ENCODE measurements around the gene BCLAF3. TPM values are rescaled to one million over a fixed set of nuclear protein-coding genes. Genes with fewer than 3 reads are reported as not detected.
A peak's percentile ranks its signal among the peaks of the same experiment; 100 is the strongest.

Gene BCLAF3
- 3.3 TPM for polyA plus RNA-seq (2012; ENCODE audit: missing spikeins)

- FAIRE-seq (peak; percentile 85), DNase-seq (ENCODE audit: insufficient read length) (peak; percentile 84)
- TF ChIP-seq POLR2A (IDR thresholded peaks at IDR 0.05; ENCODE audit: low read depth, low read length) = no peak
- TF ChIP-seq POLR2AphosphoS5 (IDR thresholded peaks at IDR 0.05; ENCODE audit: low read depth, low read length) = no peak
- no peak for TF ChIP-seq TAF1 (IDR thresholded peaks at IDR 0.05; ENCODE audit: borderline replicate concordance, low read depth, low read length)
Measured at GRCh38 chrX:19990556-19991349, at the start of gene BCLAF3. Gene BCLAF3 (minus strand): TSS chrX:19991061. CDS start chrX:19970264, 20,797 bp downstream.

DNA sequence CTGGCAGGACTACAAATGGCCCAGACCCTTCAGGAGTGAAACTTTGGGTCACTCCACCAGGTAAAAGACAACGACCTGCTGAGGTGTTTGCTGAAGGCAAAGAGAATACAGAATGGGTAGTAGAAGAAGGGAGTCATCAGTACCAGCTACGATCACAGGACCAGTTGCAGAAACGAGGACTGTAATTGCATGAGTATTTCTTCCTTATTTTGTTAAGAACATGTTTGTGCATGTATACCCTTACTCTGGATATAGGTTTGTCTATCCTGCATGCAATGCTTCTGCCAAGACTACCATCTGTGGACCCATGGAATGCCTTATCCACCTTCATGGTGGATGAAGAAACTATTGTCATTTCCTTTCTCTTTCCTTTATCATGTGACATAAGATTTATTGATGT, 48.1 kb upstream of the BCLAF3 start:
- TF ChIP-seq POLR2AphosphoS5 (IDR thresholded peaks at IDR 0.05; ENCODE audit: low read depth, low read length) (no peak), TAF1 (IDR thresholded peaks at IDR 0.05; ENCODE audit: borderline replicate concordance, low read depth, low read length) (no peak), POLR2A (IDR thresholded peaks at IDR 0.05; ENCODE audit: low read depth, low read length) (no peak)
- FAIRE-seq (peak; percentile 44), DNase-seq (ENCODE audit: insufficient read length) (no peak)

- TF ChIP-seq POLR2A (IDR thresholded peaks at IDR 0.05; ENCODE audit: low read depth, low read length) (no peak), POLR2AphosphoS5 (IDR thresholded peaks at IDR 0.05; ENCODE audit: low read depth, low read length) (no peak), TAF1 (IDR thresholded peaks at IDR 0.05; ENCODE audit: borderline replicate concordance, low read depth, low read length) (no peak)
- no peak for FAIRE-seq
- DNase-seq (ENCODE audit: insufficient read length) = no peak
Measured at GRCh38 chrX:20037186-20037585, 46.3 kb upstream of the BCLAF3 start.

DNA sequence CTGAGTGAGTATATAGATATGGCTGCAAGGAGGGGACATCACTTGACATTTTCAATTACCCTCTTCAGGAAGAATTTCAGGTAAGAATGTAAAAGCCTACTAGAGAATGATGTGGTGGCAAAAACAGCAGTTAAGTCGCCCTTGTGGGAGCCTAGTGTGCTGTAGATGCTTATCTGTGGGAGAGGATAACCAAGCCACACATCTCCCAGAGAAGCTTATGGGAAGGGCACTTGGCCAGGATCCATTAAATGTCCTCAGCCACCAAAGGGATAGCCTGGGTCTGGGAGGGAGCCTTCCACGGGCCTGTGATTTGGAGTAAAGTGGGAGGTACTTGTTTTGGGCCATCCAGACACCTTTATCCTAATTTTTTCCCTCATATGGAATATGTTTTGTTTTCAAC, 41.3 kb upstream of the BCLAF3 start:
- TF ChIP-seq POLR2AphosphoS5 (IDR thresholded peaks at IDR 0.05; ENCODE audit: low read depth, low read length) (no peak), TAF1 (IDR thresholded peaks at IDR 0.05; ENCODE audit: borderline replicate concordance, low read depth, low read length) (no peak), POLR2A (IDR thresholded peaks at IDR 0.05; ENCODE audit: low read depth, low read length) (no peak)
- DNase-seq (ENCODE audit: insufficient read length) = no peak
- no peak for FAIRE-seq

- TF ChIP-seq POLR2AphosphoS5 (IDR thresholded peaks at IDR 0.05; ENCODE audit: low read depth, low read length) (no peak), POLR2A (IDR thresholded peaks at IDR 0.05; ENCODE audit: low read depth, low read length) (no peak), TAF1 (IDR thresholded peaks at IDR 0.05; ENCODE audit: borderline replicate concordance, low read depth, low read length) (no peak)
- FAIRE-seq = no peak
- no peak for DNase-seq (ENCODE audit: insufficient read length)
Measured at GRCh38 chrX:20029728-20030127, 38.9 kb upstream of the BCLAF3 start.

DNA sequence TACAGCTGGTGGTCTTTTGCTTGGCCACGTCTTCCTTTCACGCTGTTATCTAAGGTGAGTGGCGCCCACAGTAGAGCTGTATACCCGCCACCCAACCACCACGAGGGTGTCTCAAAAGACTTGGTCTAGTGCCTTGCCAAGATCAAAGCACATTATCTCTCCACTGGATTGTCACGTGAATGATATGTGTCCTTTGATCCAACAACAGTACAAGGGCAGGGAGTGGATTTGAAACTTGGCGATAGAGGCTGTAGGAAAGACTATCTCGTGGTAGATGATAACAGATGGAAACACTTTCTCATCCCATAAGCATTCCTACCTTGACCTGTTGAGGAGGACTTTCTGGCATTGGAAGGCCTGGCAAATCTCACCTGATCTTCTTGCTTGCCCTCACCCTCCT, 37.7 kb upstream of the BCLAF3 start:
- no peak for TF ChIP-seq TAF1 (IDR thresholded peaks at IDR 0.05; ENCODE audit: borderline replicate concordance, low read depth, low read length)
- no peak for TF ChIP-seq POLR2A (IDR thresholded peaks at IDR 0.05; ENCODE audit: low read depth, low read length)
- TF ChIP-seq POLR2AphosphoS5 (IDR thresholded peaks at IDR 0.05; ENCODE audit: low read depth, low read length) = no peak
- DNase-seq (ENCODE audit: insufficient read length) (no peak), FAIRE-seq (no peak)

DNA sequence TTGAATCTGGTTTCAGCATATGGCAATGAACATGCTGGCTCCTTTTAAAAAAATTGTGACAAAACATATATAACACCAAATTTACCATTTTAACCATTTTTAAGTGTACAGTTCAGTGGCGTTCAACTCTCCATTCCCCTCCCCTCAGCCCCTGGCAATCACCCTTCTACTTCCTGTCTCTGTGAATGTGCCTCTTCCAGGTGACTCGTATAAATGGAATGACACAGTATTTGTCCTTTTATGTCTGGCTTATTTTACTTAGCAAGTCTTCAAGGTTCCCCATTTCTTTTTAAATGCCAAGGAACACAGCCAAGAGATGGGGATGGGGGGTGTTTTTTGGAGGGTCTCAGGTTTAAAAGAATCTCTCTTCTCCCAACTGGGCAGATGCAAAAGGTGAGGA, 35.4 kb upstream of the BCLAF3 start:
- DNase-seq (ENCODE audit: insufficient read length) (no peak), FAIRE-seq (no peak)
- TF ChIP-seq POLR2A (IDR thresholded peaks at IDR 0.05; ENCODE audit: low read depth, low read length) (no peak), TAF1 (IDR thresholded peaks at IDR 0.05; ENCODE audit: borderline replicate concordance, low read depth, low read length) (no peak), POLR2AphosphoS5 (IDR thresholded peaks at IDR 0.05; ENCODE audit: low read depth, low read length) (no peak)

- TF ChIP-seq POLR2AphosphoS5 (IDR thresholded peaks at IDR 0.05; ENCODE audit: low read depth, low read length) = no peak
- TF ChIP-seq TAF1 (IDR thresholded peaks at IDR 0.05; ENCODE audit: borderline replicate concordance, low read depth, low read length) = no peak
- TF ChIP-seq POLR2A (IDR thresholded peaks at IDR 0.05; ENCODE audit: low read depth, low read length) = no peak
- FAIRE-seq (no peak), DNase-seq (ENCODE audit: insufficient read length) (no peak)
Measured at GRCh38 chrX:20019672-20020365, 29.0 kb upstream of the BCLAF3 start.

GRCh38 chrX:20016616-20016945, 25.7 kb upstream of the BCLAF3 start:
- TF ChIP-seq POLR2A (IDR thresholded peaks at IDR 0.05; ENCODE audit: low read depth, low read length) (no peak), POLR2AphosphoS5 (IDR thresholded peaks at IDR 0.05; ENCODE audit: low read depth, low read length) (no peak), TAF1 (IDR thresholded peaks at IDR 0.05; ENCODE audit: borderline replicate concordance, low read depth, low read length) (no peak)
- no peak for FAIRE-seq

DNA sequence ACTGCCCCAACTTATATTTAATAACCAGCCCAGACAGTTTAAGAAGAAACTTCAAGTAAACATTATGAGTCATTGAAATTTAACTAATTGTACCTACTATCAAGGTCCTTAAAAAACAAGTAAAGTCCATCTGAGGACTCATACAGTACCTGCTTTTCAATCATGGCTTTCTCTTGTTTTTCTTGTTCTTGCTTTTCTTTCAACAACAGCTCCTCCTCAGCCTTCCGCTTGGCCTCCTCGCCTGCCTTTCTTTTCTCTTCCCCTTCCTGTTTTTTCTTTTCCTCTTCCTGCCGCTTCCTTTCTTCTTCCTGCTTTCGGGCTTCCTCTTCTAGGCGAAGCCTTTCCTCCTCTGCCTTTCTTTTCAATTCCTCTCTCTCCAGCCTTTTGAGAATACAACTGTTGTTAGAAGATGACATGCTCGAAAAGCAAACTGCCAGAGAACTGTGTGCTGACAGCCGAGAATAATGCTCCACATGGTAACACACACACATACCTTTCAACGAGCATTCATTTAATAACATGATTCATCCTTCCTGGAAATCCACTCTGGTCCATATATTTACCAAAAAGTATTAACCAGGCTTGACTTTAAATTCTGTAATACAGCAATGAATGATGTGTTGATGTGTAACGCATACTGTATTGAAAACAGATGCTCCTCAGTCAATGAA, 25.2 kb upstream of the BCLAF3 start:
- FAIRE-seq (no peak), DNase-seq (ENCODE audit: insufficient read length) (no peak)
- TF ChIP-seq TAF1 (IDR thresholded peaks at IDR 0.05; ENCODE audit: borderline replicate concordance, low read depth, low read length) (no peak), POLR2AphosphoS5 (IDR thresholded peaks at IDR 0.05; ENCODE audit: low read depth, low read length) (no peak), POLR2A (IDR thresholded peaks at IDR 0.05; ENCODE audit: low read depth, low read length) (no peak)

More at GRCh38 chrX:20016616-20016945, 25.7 kb upstream of the BCLAF3 start:
- DNase-seq (ENCODE audit: insufficient read length) = no peak

DNA sequence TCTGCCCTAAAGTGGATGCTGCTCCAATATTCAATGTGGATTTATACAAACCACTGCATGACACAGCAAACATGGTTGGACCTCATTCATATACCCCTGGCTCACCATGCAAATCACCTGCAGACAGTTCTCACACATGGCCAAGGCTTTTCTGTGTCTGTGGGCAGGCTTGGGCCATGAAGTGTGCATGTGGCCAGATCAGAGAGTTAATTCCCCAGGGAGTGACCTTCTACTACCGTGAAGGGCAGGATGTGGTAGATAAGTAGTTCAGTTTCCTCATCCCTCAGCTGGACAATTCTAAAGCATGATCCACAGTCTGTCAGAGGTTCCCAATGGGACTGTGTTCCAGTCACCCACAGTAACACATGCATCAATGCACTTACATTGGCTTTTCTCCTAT, 24.6 kb upstream of the BCLAF3 start:
- FAIRE-seq (no peak), DNase-seq (ENCODE audit: insufficient read length) (no peak)
- TF ChIP-seq TAF1 (IDR thresholded peaks at IDR 0.05; ENCODE audit: borderline replicate concordance, low read depth, low read length) (no peak), POLR2A (IDR thresholded peaks at IDR 0.05; ENCODE audit: low read depth, low read length) (no peak), POLR2AphosphoS5 (IDR thresholded peaks at IDR 0.05; ENCODE audit: low read depth, low read length) (no peak)
